Fibroblast of skin of right quadriceps (primary cell): ENCODE data around the gene ZBTB46.
A peak's percentile ranks its signal among the peaks of the same experiment; 100 is the strongest.
"Not testable (repeated sequence)": the region's sequence is repeated elsewhere in the genome, so short reads cannot be mapped to it uniquely, and the experiment has no call there.

Source experiments
- DNase-seq: peaks from one replicate; pipeline ENCODE4 v3.0.0-alpha.2; 2013

The ZBTB46 gene

DNA sequence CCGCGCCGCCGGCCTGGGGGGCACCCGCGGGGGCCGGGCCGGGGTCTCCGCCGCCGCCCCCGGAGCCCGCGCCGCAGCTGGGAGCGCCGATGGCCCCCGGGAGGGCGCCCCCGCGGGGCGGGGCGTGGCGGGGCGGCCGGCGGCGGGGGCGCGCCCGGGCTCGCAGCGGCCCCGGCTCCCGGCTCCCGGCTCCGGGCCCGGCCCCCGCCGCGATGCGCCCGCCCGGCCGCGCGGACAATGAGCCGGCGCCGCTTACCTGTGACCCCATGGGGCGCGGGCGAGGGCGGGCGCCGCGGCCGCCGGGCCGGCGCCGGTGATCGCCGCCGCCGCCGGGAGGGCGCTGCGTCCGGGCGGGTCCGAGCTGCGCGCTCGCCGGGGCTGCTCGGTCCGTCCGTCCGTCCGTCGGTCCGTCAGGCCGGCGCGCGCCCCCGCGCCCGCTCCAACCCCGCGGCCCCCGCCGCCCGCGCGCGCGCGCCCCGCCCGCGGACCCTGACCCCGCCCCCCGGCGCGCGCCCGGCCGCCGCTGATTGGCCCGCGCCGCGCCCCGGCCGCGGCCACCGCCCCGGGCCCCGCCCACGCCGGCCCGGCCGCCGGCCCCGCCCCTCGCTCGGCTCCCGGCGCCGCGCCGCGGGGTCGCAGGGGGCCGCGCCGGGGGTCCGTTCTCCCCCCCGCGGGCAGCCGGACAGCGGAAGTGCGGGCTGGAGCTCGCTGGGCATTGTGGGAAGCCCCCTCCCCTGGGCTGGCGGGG lies at the start of gene ZBTB46:
TSS of gene ZBTB46 (minus strand) at position 424 of the 748 bp plus-strand sequence. CDS start 40,507 bp downstream, outside the sequence.
- DNase-seq, result peak; percentile 26

DNA sequence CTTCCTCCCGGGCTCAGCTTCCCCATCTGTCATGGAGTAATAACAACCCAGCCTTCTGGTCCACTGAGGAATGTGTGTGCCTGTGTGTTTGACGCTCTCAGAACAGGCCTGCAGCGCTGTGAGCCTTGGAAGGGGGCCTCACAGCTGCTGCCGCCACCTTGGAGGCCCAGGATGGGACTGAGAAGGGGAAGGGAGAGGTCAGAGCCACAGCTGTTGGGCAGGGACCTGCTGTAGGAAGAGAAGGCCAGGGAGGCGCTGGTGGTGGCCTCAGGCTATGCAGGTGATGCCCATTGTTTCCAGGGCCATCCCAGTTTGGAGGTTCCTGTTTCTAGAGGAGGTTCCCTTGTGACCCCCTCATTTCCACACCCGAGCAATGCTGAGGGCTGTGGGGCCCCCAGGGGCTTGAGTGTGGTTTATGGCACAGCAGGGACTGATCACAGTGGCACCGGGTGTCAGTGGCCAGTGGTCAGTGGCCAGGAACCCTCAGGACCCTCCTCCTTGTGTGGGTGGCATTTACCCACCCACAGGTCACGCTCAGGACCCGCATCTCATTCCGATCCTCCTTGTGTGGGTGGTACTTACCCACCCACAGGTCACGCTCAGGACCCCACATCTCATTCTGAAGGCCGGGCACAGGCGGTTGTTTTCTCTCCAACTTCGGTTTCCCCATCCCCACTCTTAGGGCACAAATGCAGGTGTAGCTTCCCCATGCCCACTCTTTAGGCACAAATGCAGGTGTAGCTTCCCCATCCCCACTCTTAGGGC lies 48.0 kb upstream of the ZBTB46 start:
- DNase-seq, result no peak

GRCh38 chr20:63877755-63878470 lies 46.8 kb upstream of the ZBTB46 start:
- DNase-seq, result no peak

DNA sequence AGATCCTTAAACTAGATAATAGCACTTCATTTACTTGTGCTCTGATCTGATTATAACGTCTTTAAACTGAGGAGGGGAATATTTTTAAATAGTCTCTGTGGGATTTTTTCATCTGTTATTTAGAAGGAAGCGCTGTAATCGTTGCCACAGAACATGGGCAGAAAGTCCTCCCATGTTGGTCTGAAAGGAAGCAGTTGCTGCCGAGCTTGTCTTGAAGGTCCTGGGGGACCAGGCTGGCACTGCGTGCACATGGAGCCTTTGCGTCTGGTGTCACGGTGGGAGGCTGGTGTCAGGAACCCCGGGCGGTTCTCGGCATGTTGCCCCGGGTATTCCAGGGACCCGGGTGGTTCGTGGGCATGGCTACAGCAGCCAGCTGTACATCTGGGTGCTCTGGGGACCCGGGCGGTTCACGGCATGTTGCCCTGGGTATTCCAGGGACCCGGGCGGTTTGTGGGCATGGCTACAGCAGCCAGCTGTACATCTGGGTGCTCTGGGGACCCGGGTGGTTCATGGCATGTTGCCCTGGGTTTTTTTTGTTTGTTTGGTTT lies 45.5 kb upstream of the ZBTB46 start:
- no peak for DNase-seq

DNA sequence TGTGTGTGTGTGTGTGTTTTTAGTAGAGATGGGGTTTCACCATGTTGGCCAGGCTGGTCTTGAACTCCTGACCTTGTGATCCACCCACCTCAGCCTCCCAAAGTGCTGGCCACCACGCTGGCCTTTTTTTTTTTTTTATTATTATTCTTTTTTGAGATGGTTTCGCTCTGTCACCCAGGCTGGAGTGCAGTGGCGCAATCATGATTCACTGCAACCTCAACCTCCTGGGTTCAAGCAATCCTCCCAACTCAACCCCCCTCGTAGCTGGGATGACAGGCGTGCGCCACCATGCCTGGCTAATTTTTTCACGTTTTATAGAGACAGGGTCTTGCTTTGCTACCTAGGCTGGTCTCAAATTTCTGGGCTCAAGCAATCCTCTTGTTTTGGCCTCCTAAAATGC lies 43.2 kb upstream of the ZBTB46 start:
- not testable (repeated sequence) for DNase-seq

GRCh38 chr20:63873477-63873971 lies 42.5 kb upstream of the ZBTB46 start:
- peak; percentile 60 for DNase-seq

- no peak for DNase-seq
These were observed 37.2 kb upstream of the ZBTB46 start for GRCh38 chr20:63868264-63868663.

DNA sequence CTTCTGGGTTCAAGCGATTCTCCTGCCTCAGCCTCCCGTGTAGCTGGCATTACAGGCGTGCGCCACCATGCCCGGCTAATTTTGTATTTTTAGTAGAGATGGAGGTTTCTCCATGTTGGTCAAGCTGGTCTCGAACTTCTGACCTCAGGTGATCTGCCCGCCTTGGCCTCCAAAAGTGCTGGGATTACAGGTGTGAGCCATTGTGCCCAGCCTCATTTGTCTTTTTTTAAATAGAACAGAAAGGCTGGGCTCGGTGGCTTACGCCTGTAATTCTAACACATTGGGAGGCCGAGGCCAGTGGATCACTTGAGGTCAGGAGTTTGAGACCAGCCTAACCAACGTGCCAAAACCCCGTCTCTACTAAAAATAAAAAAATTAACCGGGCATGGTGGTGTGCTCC lies 36.0 kb upstream of the ZBTB46 start:
- not testable (repeated sequence) for DNase-seq

GRCh38 chr20:63864978-63865640 lies 34.0 kb upstream of the ZBTB46 start, which contains the start of gene TPD52L2:
TSS of gene TPD52L2 (plus strand) at chr20:63865270. CDS start at chr20:63865366, 96 bp downstream.
- peak; percentile 98 for DNase-seq

GRCh38 chr20:63864545-63864977 lies 33.5 kb upstream of the ZBTB46 start:
- no peak for DNase-seq

DNA sequence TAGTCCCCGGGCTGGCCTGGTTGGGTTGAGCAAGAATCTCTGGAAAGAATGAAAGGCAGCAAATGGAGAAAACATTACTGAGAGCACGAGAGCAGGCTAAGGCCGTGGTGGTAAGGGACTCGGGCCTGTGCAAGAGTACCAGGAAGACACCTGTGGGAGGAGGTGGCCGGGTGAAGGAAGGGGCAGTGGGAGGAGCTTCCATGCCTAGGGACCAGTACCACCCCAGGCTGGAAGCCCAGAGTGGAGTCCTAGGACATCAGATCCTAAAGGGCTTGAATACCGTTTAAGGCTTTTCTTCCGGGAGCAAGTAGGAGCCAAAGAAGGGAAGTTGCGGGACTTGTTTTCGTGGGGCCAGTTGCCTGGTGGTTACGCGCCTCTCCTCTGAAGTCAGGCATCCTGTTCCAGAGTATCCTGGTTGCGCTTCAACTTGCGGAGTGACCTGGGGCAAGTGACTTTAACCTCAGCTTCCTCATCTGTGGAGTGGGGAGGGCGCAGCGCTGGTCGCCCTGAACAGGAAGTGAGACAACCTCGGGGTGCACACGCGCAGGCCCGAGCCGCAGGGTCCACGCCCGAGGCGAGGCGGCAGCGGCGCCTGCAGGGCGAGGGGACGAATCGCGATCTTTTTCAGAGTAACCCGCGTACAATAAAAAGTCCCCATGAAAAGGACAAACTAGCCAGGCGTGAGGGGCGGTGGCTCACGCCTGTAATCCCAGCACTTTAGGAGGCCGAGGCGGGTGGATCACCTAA lies 32.9 kb upstream of the ZBTB46 start:
- peak; percentile 67 for DNase-seq

DNA sequence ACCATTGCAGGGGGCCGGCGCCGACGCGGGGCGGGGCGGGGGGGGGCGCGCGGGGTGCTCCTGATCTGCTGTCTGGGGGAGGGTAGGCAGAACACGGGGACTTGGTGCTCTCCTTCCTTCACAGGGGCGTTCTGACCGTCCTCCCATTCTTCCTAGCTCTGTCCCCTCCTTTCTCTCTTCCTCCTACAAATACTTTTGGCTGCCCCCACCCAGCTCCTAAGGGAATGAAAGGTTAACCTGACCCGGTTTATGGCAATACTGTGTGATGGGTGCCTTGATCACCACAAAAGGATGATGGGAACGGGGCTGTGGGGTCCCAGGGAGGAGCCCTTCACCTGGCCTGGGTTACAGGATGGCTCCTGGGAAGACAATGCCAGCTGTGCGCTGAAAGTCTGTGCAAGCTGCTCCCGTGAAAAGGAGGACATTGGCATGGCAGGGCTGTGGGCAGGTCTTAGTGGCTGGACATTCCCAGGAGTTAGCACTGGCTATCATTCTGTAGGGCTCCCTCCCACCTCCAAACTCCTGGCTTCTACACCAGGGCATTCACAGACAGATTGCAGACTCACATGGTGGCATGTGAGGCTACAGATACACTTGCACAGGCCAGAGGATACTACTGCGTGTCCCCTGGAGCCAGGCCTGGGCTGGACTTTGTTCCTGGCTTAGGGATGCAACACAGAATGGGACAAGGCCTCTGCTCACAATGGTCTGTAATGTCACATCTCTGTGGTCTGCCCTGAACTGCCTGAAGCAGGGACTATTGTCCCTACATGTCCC lies 32.1 kb upstream of the ZBTB46 start:
- no peak for DNase-seq

GRCh38 chr20:63861981-63862901 lies 31.2 kb upstream of the ZBTB46 start:
- no peak for DNase-seq

- no peak for DNase-seq
These were observed 30.4 kb upstream of the ZBTB46 start, which contains the start of gene ABHD16B for GRCh38 chr20:63861365-63861934. TSS of gene ABHD16B (plus strand) at chr20:63861498. CDS start at chr20:63861541, 43 bp downstream.

DNA sequence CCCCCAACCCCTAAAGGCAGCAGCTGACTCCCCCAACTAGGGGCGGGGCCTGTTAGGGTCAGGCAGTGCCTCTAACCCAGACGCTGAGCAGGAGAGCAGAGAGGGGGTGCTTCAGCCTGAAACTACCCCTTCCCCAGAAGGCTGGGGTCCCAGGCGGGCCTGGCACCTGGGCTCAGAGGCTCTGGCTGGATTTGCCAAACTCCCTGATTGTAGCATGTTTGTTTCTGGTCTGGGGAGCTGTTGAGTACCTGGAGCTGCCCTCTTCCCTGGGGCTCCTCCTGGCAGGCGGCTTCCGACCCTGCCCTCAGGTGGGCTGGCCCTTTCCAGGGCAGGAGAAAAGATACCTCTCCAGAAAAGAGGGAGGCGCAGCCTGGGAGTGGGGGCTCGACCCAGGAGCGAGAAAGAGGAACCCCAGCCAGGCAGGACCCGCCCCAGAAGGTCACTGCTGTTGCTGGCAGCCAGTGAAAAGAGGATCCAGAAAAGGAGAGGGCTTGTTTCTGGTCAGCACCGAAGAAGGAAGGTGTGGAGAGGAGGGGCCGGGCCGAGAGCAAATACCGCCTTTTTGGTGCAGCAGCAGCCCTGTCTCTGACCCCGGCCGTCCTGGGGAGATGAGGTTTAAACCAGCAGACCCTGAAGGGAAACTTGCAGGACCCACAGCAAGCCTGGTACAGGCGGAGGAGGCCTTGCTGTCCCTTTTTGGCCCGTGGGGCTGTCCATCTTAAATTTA lies 29.4 kb upstream of the ZBTB46 start:
- DNase-seq, result no peak

DNA sequence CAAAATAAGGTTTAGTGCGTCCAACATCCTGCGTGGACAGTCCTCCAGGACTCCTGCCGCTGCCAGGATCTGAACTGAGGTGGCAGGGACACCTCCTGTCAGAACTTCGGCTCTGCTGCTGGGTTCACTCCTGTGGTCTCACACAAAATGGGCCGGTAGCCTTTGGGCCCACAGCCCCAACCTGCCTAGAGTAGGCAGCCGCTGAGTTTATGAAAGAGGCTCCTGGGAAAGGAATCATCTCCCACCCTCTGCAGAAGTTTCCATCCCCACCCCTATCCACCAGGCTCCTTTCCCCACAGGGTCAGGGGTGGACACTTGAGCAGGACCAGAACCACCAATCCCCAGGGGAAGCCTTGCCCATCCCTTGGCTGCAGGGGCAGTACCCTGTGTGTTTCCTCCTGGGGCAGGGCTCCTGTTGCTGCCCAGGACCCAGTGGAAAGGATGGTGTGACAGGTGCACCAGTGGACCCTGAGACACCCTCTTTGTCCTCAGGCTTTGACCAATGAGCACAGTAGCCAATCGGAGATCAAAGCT lies 28.2 kb upstream of the ZBTB46 start:
- no peak for DNase-seq

DNA sequence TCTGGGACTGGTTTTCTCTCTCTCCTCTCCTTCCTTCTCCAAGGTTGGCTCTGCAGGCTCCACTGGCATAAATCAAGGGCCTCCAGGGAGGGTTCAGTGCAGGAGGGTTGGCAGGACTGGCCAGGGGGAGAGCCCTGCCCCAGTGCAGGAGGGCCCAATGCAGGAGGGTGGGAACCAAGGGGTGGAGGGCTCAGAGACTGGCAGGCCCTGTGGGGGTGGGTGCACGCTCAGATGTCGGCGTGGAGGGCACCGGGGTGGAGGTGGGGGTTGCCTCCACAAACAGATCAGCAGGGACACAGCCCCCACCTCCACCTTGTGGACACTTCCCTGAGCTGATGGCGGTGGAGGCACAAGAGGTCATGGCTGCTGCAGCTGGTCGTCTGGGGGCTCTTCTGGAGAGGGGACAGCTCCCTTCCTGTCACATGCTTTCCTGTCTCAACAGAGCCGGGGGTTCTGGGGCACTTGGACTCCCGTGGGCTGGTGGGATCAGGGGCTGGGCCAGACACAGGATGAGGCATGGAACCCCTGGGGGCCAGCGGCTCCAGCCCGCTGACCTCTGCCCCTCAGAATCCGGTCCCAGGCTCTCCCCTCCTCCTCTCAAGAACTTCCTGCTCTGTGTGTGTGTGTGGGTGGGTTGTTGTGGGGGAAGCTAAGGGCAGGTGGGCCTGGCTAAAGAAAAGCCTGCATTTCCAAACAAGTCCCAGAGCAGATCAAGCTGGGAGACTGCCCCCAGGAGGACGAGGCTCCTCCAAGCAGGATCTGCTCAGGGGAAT lies 27.5 kb upstream of the ZBTB46 start:
- DNase-seq, result peak; percentile 23
